Loucy (cell line): ENCODE data around the gene FGD5.

Source experiments
- H2AFZ ChIP-seq: fragments of 200-600 bp; sonication (generic); 2 replicates; pipeline ENCODE4 v1.6.0; 2016; ENCODE audit warnings: antibody characterized with exemption, mild to moderate bottlenecking, low read length, moderate library complexity
- H3F3A ChIP-seq: fragments of 200-600 bp; 2 replicates; pipeline ENCODE4 v1.6.0; 2016; ENCODE audit warnings: antibody characterized with exemption, low read depth, mild to moderate bottlenecking
- H3K27me3 ChIP-seq: fragments of 200-600 bp; sonication (generic); 2 replicates; pipeline ENCODE4 v1.6.1; 2014; ENCODE audit warnings: low read length, mild to moderate bottlenecking; ENCODE audit not compliant: insufficient read depth, poor library complexity, severe bottlenecking
- H3K36me3 ChIP-seq: fragments of 200-600 bp; sonication (generic); 2 replicates; pipeline ENCODE4 v1.6.1; 2016; ENCODE audit warnings: low read length; ENCODE audit not compliant: insufficient read depth
- H3K4me1 ChIP-seq: fragments of 200-600 bp; sonication (generic); 2 replicates; pipeline ENCODE4 v1.5.1; 2014; ENCODE audit warnings: low read length, mild to moderate bottlenecking; ENCODE audit not compliant: insufficient read depth, poor library complexity, severe bottlenecking
- H3K4me2 ChIP-seq: fragments of 200-600 bp; sonication (generic); 2 replicates; pipeline ENCODE4 v1.6.0; 2014; ENCODE audit warnings: antibody characterized with exemption, low read length, low read depth, mild to moderate bottlenecking; ENCODE audit not compliant: poor library complexity, severe bottlenecking
- H3K4me3 ChIP-seq: fragments of 200-600 bp; sonication (generic); 2 replicates; pipeline ENCODE4 v1.5.1; 2014; ENCODE audit warnings: low read length, mild to moderate bottlenecking, mixed read lengths; ENCODE audit not compliant: poor library complexity, severe bottlenecking
- H3K79me2 ChIP-seq: fragments of 200-600 bp; sonication (generic); 2 replicates; pipeline ENCODE4 v1.6.1; 2014; ENCODE audit warnings: low read length; ENCODE audit not compliant: insufficient read depth
- H3K9ac ChIP-seq: fragments of 200-600 bp; sonication (generic); 2 replicates; pipeline ENCODE4 v1.6.0; 2014; ENCODE audit warnings: mild to moderate bottlenecking, low read depth, low read length, moderate library complexity; ENCODE audit not compliant: poor library complexity, severe bottlenecking
- H3K9me2 ChIP-seq: fragments of 200-600 bp; sonication (generic); replicated peaks from 2 replicates; pipeline ENCODE4 v1.6.1; 2016; ENCODE audit warnings: low read depth, low read length, mixed read lengths
- H3K9me3 ChIP-seq: fragments of 200-600 bp; sonication (generic); 2 replicates; pipeline ENCODE4 v1.6.1; 2014; ENCODE audit warnings: mild to moderate bottlenecking, antibody characterized with exemption, low read length, low read depth; ENCODE audit not compliant: insufficient read depth
- H4K20me1 ChIP-seq: fragments of 200-600 bp; sonication (generic); 2 replicates; pipeline ENCODE4 v1.6.0; 2014; ENCODE audit warnings: antibody characterized with exemption, low read length, mild to moderate bottlenecking; ENCODE audit not compliant: insufficient read depth, poor library complexity, severe bottlenecking
- CTCF ChIP-seq: fragments of 200-600 bp; sonication (generic); conservative IDR thresholded peaks from 2 replicates; pipeline ENCODE4 v1.5.1; 2014; ENCODE audit warnings: mild to moderate bottlenecking, antibody characterized with exemption, low read length
- EZH2phosphoT487 ChIP-seq: fragments of 200-600 bp; IDR thresholded peaks from 2 replicates; pipeline ENCODE4 v1.6.1; 2018; ENCODE audit warnings: antibody characterized with exemption, mild to moderate bottlenecking, moderate library complexity, borderline replicate concordance

FGD5 gene

GRCh38 chr3:14950274-14950673 lies 131.5 kb downstream of the FGD5 start:
- Histone ChIP-seq H3K79me2 (peaks cover 86% of the 10 kb centered on the region), H3K4me1 (peaks cover 54% of the 10 kb centered on the region), H3K4me3 (peak overlapping the region; percentile 98), H3K27me3 (no peaks in the 10 kb centered on the region), H3K4me2 (peak overlapping the region; percentile 97), H3K36me3 (peaks cover 4% of the 10 kb centered on the region; the same call in 1 of the 2 replicates), H4K20me1 (peaks cover 83% of the 10 kb centered on the region), H3K9me2 (no peaks in the 10 kb centered on the region), H3K9me3 (no peaks in the 10 kb centered on the region), H2AFZ (no peak overlapping the region), H3K9ac (peak overlapping the region; percentile 94), H3F3A (peaks cover 10% of the 10 kb centered on the region; the same call in 1 of the 2 replicates)
- TF ChIP-seq EZH2phosphoT487: no peak

DNA sequence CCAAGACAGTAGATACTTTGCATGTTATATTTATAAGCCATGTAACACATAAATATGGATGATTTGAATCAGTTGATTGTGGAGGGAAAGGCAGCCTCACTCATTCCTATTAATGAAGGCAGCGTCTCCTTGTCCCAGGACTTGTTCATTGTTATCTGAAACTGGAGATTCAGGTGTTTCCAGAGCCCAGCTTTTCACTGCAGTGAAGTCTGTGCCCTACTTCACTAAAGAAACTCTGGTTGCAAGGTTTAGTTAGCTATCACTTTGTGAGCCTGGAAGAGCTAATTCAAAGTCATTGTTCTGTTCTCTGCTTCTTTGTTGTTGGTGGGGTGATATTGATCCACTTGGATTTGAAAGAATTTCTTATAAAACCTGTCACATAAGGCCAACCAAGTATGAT lies 138.4 kb downstream of the FGD5 start:
- Histone ChIP-seq H3K9ac (no peak overlapping the region), H3K27me3 (no peaks in the 10 kb centered on the region), H3K4me2 (no peak overlapping the region), H3F3A (0 out of 2 replicates have a peak, but pooled peaks cover 3% of the 10 kb centered on the region), H3K4me3 (no peak overlapping the region), H3K79me2 (peaks cover 97% of the 10 kb centered on the region), H4K20me1 (peaks cover 90% of the 10 kb centered on the region), H2AFZ (no peak overlapping the region), H3K9me3 (no peaks in the 10 kb centered on the region), H3K9me2 (no peaks in the 10 kb centered on the region), H3K36me3 (peaks cover 29% of the 10 kb centered on the region), H3K4me1 (peaks cover 33% of the 10 kb centered on the region)
- TF ChIP-seq CTCF: no peak
- no peak for TF ChIP-seq EZH2phosphoT487

GRCh38 chr3:14957925-14958324 lies 139.2 kb downstream of the FGD5 start:
- Histone ChIP-seq H3K9me3 (no peaks in the 10 kb centered on the region), H3F3A (0 out of 2 replicates have a peak, but pooled peaks cover 3% of the 10 kb centered on the region), H2AFZ (no peak overlapping the region), H3K79me2 (peaks cover 97% of the 10 kb centered on the region), H3K9me2 (no peaks in the 10 kb centered on the region), H3K36me3 (peaks cover 37% of the 10 kb centered on the region), H3K4me1 (peaks cover 25% of the 10 kb centered on the region), H3K27me3 (no peaks in the 10 kb centered on the region), H4K20me1 (peaks cover 89% of the 10 kb centered on the region), H3K4me2 (no peak overlapping the region), H3K9ac (no peak overlapping the region), H3K4me3 (no peak overlapping the region)
- TF ChIP-seq EZH2phosphoT487 (no peak), CTCF (no peak)

DNA sequence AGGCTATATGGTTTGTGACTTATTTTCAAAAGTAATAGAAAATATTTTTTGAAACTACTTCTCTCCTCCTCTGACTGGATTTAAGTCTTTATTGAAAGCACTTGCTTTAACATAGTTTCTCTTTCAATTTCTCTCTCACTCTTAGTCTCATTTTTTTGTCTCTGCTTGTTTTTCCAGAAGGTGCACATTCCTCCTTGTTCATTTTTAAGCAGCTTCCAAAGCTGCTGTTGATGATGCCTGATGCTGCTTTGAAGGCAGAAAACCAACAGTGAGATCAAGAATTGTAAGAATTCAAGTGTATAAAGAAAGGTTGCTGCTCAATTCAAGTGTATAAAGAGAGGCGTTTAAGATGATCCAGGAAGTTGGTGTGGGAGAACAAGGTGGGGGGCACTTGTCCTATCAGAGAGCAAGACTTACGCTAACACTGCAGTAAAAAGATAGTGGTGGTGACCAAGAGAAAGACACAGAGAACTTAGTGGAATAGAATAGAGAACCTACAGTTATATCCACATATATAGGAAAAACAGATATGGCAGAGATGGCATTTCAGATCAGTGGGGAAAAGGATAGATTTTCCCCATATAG lies 140.7 kb downstream of the FGD5 start:
- no peak overlapping the region for H3K4me2 ChIP-seq
- H3K27me3 ChIP-seq: no peaks in the 10 kb centered on the region
- TF ChIP-seq CTCF (no peak), EZH2phosphoT487 (no peak)
- no peak overlapping the region for H3K4me3 ChIP-seq
- H3K9me2 ChIP-seq: no peaks in the 10 kb centered on the region
- peaks cover 96% of the 10 kb centered on the region for H3K79me2 ChIP-seq
- H2AFZ ChIP-seq: no peak overlapping the region
- H3K36me3 ChIP-seq: peaks cover 40% of the 10 kb centered on the region
- peak overlapping the region; percentile 35 for H3K9ac ChIP-seq
- 0 out of 2 replicates have a peak, but pooled peaks cover 3% of the 10 kb centered on the region for H3F3A ChIP-seq
- H3K4me1 ChIP-seq: peaks cover 22% of the 10 kb centered on the region
- H3K9me3 ChIP-seq: no peaks in the 10 kb centered on the region
- H4K20me1 ChIP-seq: peaks cover 78% of the 10 kb centered on the region
